ENCODE data around the gene DNAH6.

DNA sequence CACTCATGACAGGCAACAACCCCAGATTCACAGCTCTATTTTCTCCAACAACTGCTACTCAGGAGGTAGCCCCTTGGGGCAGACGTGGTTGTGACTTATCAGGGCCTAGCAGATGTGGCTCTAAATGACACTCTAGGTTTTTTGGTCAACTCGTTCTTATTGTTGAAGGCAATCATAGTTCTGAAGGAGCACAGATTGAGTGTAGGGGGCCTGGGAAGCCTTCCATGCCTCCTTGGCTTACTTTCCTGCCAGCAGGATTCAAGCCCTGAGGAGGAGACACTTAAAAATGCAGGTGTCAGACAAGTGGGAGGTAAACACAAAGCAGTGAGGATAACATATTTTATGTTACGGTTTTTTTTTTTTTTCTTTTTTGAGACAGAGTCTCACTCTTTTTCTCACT, 33.7 kb upstream of the DNAH6 start:
- TF ChIP-seq EZH2 (IDR thresholded peaks at IDR 0.05; ENCODE audit: low read length), result no peak
- TF ChIP-seq, protein P1, sequence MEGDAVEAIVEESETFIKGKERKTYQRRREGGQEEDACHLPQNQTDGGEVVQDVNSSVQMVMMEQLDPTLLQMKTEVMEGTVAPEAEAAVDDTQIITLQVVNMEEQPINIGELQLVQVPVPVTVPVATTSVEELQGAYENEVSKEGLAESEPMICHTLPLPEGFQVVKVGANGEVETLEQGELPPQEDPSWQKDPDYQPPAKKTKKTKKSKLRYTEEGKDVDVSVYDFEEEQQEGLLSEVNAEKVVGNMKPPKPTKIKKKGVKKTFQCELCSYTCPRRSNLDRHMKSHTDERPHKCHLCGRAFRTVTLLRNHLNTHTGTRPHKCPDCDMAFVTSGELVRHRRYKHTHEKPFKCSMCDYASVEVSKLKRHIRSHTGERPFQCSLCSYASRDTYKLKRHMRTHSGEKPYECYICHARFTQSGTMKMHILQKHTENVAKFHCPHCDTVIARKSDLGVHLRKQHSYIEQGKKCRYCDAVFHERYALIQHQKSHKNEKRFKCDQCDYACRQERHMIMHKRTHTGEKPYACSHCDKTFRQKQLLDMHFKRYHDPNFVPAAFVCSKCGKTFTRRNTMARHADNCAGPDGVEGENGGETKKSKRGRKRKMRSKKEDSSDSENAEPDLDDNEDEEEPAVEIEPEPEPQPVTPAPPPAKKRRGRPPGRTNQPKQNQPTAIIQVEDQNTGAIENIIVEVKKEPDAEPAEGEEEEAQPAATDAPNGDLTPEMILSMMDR (optimal IDR thresholded peaks at IDR 0.05 in 1 of 3, IDR thresholded peaks at IDR 0.05 in 1 of 3, conservative IDR thresholded peaks at IDR 0.05 in 1 of 3; ENCODE audit: extremely low read depth in 1 of 3, insufficient read depth in 2 of 3, low read length in 3 of 3), result no peak
